Measurements from ENCODE around the gene KIRREL3. TPM values are rescaled to one million over a fixed set of nuclear protein-coding genes. Genes with fewer than 3 reads are reported as not detected.

Gene KIRREL3
- total and polyA plus RNA-seq, 8 donors, result 0.06 to 1.1 (median 0.26) TPM; not detected in 2

- DNase-seq (peak in 1 of 6 donors; percentile 25), ATAC-seq (no peak), FAIRE-seq (no peak)
- Histone ChIP-seq H3K9me3 (no peaks in the 10 kb centered on the region), H3K27ac (no peak overlapping the region), H3K4me1 (no peaks in the 10 kb centered on the region), H3K36me3 (no peaks in the 10 kb centered on the region), H3K27me3 (peaks cover 0 to 7% (median 0%) of the 10 kb centered on the region in 4 donors), H3K4me3 (no peak overlapping the region)
- WGBS, 2 donors, result 46% methylated on average over 9 of the region's 9 CpGs
- TF ChIP-seq CTCF (IDR thresholded peaks at IDR 0.05), result no peak
- intact Hi-C loops (cut with DNase I), result no loop called here
Observed at GRCh38 chr11:126498281-126498680, 502.3 kb downstream of the KIRREL3 start.

GRCh38 chr11:126497581-126498122, 502.9 kb downstream of the KIRREL3 start:
- peaks cover 0 to 7% (median 0%) of the 10 kb centered on the region in 4 donors for H3K27me3 ChIP-seq
- H3K36me3 ChIP-seq, result no peaks in the 10 kb centered on the region
- no peaks in the 10 kb centered on the region for H3K9me3 ChIP-seq
- H3K4me3 ChIP-seq, result no peak overlapping the region
- WGBS, 2 donors, result 48 to 66% methylated on average over 4 of the region's 4 CpGs
- no peaks in the 10 kb centered on the region for H3K4me1 ChIP-seq
- intact Hi-C loops (cut with DNase I), result no loop called here
- H3K27ac ChIP-seq, result no peak overlapping the region
- FAIRE-seq, result no peak
- ATAC-seq, result no peak
- TF ChIP-seq CTCF (IDR thresholded peaks at IDR 0.05), result no peak
- peak in 1 of 6 donors; percentile 5 for DNase-seq

- Histone ChIP-seq H3K4me1 (no peaks in the 10 kb centered on the region), H3K27ac (no peak overlapping the region), H3K36me3 (no peaks in the 10 kb centered on the region), H3K27me3 (peaks cover 0 to 7% (median 0%) of the 10 kb centered on the region in 4 donors), H3K9me3 (no peaks in the 10 kb centered on the region), H3K4me3 (no peak overlapping the region)
- 79 to 82% methylated on average over 8 of the region's 8 CpGs for WGBS, 2 donors
- ATAC-seq, result no peak
- no peak for FAIRE-seq
- intact Hi-C loops (cut with DNase I), result no loop called here
- no peak for TF ChIP-seq CTCF (IDR thresholded peaks at IDR 0.05)
- peak in 1 of 6 donors; percentile 39 for DNase-seq
Observed at GRCh38 chr11:126496576-126497337, 503.8 kb downstream of the KIRREL3 start.

GRCh38 chr11:126495281-126496220, 505.0 kb downstream of the KIRREL3 start:
- WGBS, 2 donors, result 78 to 85% methylated on average over 13 of the region's 13 CpGs

More at GRCh38 chr11:126495281-126496220, 505.0 kb downstream of the KIRREL3 start:
- Histone ChIP-seq H3K27ac (no peak overlapping the region), H3K4me1 (no peaks in the 10 kb centered on the region), H3K9me3 (no peaks in the 10 kb centered on the region), H3K27me3 (peaks cover 0 to 7% (median 0%) of the 10 kb centered on the region in 4 donors), H3K36me3 (no peaks in the 10 kb centered on the region), H3K4me3 (no peak overlapping the region)
- FAIRE-seq (no peak), ATAC-seq (no peak), DNase-seq (peak in 1 of 6 donors; percentile 32)
- intact Hi-C loops (cut with DNase I), result no loop called here
- TF ChIP-seq CTCF (IDR thresholded peaks at IDR 0.05), result no peak

All from pancreas (tissue), 10 donors.